NCI-H345 (cell line): ENCODE results near the gene DLL3.

Source experiments
- DNase-seq: peaks from one replicate; lab custom pipeline; 2025; lab: John Stamatoyannopoulos, UW

The DLL3 gene

DNA sequence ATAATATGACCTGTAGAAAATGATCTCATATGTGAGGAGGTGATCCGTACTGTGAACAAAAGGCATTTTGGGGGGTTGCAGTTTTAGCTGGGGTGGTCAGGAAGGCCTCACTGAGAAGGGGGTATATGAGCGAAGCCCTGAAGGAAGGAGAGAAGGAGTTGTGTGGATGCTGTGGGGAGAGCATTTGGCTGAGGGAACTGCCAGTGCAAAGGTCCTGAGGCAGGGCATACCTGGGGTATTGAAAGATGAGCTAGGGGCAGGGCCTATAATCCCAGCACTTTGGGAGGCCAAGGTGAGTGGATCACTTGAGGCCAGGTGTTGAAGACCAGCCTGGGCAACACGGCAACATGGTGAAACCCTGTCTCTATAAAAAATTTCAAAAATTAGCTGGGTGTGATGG is 18.7 kb downstream of the DLL3 start:
- DNase-seq: no peak

DNA sequence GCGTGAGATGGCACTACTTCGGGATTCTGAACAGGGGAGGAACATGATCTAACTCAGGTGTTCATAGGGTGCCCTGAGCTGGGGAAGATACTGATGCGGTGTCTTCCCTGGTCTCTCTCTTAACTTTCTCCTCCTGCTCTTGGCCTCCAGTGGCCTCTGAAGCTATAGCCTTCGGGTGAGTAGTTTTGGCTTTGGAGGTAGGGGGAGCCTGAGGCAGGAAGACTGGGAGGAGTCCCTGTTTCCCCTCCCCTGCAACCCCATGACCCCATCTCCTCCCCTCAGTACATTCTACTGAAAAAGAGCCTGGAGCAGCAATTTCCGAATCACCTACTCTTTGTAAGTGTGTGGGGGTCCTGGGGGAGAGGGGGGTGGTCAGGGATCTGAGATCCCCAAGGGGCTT is 19.7 kb downstream of the DLL3 start:
- no peak for DNase-seq

DNA sequence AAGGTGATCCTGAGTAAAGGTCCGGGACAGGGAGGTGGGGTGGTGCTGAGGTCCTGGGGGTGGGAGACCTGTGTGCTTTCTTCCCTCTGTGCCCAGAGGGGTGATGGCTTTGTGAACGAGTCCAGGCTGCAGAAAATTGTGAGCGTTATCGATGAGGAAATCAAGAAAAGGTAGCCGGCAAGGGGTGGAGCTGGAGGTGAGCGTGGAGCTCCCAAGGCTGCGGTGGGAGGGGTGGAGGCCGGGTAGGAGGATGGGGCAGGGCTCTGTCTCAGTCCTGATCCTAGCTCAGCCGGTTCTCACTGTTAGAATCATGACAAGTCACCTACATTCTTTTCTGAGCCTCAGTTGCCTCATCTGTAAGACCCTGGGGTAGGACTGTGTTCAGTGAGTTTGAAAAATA is 20.2 kb downstream of the DLL3 start:
- no peak for DNase-seq

DNA sequence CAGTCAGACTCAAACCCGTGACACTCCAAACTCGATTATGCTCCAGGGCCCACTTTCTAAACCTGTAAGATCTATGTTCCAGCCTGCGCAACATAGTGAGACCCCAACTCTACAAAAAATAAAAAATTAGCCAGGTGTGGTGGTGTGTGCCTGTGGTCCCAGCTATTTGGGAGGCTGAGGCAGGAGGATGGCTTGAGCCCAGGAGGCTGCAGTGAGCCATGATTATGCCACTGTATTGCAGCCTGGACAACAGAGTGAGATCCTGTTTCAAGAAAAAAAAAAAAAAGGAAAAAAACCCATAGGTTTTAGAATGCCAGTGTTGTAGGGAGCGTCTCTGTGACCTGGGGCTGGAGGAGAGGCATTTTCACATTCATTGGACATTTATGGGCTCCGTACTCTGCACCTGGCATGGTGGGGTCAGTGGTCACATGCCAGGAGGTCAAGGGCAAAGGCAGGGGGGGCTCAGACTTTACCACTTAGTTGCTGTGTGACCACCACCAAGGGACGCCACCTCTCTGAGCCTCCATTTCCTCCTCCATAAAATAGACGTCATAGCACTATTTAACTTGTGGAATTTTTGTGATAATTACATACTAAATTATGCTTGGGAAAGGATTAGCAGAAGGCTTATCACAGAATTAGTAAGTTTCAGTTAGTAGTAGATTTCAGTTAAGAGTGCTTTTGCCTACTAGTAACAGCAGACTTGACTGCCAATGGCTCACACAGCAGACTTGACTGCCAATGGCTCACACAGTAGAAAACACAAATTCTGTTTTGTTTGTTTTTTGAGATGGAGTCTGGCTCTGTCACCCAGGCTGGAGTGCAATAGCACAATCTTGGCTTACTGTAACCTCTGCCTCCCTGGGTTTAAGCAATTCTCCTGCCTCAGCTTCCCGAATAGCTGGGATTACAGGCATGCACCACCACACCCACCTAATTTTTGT is 22.1 kb downstream of the DLL3 start:
- no peak for DNase-seq

DNA sequence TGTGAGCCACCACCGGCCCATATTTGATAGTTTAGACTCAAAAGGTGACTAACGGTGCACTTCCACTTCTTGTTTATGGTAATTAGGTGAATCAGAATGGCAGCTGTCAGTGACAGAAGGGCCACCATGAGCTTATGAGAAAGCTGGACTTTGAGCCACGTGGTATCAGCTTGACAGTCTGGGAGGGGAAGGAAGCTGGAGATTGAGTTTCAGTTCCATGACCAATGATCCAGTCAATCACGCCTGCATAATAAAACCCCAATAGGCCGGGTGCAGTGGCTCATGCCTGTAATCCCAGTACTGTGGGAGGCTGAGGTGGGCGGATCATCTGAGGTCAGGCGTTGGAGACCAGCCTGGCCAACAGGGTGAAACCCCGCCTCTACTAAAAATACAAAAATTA is 25.7 kb downstream of the DLL3 start:
- DNase-seq: no peak

DNA sequence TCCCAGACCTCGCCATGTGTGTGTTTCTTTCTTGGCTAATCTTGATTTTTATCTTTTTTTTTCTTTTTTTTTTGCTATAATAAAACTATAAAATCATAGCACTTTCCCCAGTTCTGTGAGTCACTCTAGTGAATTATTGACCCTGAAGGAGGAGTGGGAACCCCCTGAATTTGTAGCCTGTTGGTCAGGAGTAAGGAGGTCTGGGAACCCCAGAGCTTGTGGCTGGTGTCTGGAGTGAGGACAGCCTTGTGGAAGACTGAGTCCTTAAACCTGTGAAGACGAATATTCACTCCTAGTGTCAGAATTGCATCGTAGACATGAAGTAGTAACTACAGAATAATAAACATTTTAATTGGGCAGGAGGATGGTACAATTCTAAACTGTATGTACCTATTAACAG is 26.5 kb downstream of the DLL3 start:
- DNase-seq: no peak

DNA sequence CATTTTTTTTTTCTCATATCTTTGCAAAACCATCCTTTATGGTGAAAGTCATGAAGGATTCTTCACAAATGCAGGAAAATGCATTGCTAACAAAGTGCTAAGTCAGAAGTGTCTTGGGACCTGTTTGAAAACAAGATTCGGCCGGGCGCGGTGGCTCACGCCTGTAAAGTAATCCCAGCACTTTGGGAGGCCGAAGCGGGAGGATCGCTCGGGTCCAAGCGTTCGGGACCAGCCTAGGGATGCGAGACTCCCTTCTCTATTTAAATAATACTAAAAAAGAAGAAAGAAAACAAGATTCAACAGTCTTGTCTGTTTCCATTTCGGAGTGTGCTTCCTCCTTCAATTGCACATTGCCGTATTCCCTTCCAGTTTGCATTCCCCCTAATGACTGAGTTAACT is 33.1 kb downstream of the DLL3 start:
- no peak for DNase-seq

DNA sequence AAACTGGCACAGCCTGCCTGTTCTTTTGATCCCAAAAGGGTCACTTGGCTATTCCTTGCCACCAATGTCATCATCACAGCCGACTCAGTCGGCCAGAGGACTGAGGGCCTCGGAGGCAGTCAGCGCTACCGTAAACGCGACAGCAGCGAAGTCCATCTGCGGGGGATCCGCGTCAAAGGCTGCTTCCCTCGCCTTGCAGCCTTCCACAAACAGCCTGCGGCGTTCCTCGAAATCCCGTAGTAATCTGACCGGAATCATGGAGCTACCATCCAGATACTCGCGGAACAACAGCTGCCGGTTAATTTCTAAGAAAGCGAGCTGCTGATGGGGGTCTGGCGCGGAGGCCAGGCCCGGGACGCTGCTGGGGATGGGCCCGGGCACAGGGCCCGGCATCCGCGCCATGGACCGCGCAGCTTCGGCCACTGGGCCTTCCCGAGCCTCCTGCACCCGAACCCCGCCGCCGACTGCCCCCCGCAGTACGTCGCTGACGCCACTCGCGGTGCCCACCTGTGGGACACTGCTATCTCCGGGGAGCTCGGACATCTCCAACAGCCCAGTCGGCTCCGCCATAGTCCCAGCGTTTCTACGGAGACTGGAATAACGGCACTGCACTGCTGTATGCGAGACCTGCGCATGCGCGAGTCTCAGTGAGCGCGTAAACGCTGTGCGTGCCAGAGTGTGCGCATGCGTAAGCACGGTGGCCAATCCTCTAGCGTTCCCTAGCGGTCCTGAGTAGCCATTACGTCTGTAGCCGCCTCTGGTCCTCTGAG is 33.7 kb downstream of the DLL3 start, which contains the start of gene EID2B:
EID2B (minus strand) TSS at position 620 of the 770 bp plus-strand sequence; CDS start at position 570, 50 bp downstream.
- DNase-seq: peak; percentile 100

DNA sequence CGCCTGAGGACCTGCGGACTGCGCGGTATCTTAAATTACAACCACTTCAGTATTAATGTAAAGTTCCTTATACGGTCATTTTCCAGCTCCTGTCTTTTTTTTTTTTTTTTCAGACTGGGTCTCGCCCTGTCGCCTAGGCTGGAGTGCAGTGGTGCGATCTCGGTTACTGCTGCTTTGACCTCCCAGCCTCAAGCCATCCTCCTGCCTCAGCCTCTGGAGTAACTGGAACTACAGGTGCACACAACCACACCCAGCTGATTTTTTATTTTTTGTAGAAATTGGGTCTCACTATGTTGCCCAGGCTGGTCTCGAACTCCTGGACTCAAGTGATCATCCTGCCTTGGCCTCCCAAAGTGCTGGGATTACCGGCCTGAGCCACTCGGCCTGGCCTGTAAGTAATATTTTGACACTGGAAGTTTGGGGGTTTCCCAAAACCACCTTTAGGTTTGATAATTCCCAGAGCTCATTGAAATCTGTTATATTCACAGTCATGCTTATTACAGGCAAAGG is 34.3 kb downstream of the DLL3 start:
- DNase-seq: no peak

DNA sequence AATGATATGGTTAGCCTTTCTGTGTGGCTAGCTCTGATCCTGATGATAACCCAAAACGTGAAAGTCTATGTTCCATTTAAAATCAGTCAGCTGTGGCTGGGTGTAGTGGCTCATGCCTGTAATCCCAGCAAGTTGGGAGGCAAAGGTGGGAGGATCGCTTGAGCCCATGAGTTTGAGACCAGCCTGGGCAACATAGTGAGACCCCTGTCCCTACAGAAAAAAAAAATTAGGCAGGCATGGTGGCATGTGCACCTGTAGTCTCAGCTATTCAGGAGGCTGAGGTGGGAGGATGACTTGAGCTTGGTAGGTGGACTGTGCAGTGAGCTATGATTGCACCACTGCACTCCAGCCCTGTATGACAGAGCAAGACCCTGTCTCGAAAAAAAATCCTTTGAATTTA is 35.0 kb downstream of the DLL3 start:
- DNase-seq: no peak

DNA sequence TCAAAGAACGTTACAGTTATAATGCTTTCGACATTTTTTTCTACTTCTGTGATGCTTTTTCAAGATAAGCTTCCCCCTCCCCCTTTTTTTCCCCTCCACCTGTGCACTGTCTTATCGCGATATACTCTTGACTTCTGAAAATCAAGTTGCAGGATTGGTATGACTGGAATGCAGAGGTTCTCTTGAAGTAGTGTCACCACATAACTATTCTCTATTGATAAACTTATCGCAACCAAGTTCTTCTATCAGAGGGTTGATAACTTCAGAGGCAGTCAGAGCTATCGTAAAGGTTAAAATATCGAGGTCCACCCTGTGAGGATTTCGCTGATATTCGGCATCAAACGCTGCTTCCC is 40.4 kb downstream of the DLL3 start:
- no peak for DNase-seq

DNA sequence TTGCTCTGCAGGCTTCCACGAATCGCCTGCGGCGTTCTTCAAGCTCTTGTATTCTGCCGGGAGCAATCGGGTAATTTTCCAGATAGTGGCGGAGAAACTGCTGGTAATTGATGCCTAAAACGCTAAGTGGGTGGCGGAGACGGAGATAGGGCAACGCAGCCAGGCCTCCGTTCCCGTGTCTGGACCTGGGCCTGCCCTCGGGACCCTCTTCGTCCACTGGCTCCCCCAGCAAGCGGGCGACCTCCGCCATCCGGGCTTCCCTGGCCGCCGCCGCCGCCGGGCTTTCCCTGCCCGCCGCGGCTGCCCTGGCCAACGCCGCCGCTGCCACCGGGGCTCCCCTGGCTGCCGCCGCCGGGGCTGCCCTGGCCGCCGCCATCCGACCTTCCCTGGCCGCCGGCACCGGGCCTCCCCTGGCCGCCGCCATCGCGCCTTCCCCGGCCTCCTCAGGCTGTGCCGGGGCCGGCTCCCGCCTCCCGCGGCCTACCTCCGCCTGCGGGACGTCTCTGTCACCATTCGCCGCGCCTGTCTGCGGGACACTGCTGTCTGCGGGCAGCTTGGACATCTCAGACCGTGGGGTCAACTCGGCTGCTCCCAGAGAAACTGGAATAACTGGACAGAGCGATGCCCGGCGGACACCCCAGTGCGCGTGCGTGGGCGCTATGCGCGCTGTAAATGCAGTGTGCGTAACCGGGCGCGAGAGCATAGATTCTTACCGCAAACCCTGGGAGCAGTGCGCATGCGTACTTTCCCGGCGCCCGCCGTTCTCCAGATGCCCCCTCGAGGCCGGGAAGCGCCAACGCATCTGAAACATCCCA is 41.0 kb downstream of the DLL3 start, which contains the start of gene EID2:
EID2 (minus strand) TSS at position 644 of the 815 bp plus-strand sequence; CDS start at position 562, 82 bp downstream.
- peak; percentile 98 for DNase-seq

DNA sequence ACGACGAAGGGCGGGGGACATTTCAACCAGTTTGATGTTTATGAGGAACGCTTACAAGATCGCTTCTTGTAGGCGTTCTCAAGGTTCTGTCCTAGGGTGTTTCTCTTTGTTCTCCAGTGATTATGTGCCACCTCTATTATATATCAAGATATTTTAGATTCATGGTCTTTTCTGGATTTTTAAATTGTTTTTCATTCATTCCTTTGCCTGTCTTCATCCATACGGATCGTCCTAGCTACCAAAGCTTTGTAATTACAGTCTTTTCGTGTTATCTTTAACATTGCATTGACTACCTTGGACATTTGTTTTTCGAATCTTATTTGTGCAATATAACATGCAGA is 41.6 kb downstream of the DLL3 start:
- DNase-seq: no peak

DNA sequence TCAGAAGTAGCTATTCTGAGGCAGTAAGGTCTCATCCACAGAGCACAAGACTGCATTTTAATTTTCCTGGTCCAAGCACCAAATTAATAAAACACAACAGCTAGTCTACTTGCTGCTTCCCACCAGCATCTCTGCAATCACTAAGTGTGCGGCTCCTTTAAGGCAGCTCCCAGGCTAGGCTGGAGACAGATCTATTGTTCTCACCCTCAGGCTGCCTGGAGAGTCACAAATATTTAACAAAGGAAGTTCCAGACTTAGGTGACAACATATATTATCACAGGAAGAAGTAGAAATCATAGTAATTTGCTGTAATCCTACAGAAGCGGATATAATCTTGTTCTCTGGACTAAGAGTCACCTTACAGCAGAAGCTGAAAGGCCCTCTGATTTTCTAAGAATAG is 43.5 kb downstream of the DLL3 start:
- peak; percentile 25 for DNase-seq

DNA sequence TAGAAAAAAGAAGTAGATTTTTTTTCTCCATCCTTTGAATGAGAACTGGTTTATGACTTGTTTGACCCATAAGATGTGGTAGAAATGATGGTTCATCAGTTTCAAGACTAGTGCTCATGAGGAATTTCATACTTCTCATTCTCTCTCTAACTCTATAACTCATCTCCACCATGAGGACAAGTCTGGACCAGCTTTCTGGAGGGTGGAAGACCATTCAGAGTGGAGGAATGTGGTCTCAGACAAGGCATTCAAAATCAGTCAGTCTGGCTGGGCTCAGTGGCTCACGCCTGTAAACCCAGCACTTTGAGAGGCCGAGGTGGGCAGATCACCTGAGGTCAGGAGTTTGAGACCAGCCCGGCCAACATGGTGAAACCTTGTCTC is 44.7 kb downstream of the DLL3 start:
- DNase-seq: no peak

DNA sequence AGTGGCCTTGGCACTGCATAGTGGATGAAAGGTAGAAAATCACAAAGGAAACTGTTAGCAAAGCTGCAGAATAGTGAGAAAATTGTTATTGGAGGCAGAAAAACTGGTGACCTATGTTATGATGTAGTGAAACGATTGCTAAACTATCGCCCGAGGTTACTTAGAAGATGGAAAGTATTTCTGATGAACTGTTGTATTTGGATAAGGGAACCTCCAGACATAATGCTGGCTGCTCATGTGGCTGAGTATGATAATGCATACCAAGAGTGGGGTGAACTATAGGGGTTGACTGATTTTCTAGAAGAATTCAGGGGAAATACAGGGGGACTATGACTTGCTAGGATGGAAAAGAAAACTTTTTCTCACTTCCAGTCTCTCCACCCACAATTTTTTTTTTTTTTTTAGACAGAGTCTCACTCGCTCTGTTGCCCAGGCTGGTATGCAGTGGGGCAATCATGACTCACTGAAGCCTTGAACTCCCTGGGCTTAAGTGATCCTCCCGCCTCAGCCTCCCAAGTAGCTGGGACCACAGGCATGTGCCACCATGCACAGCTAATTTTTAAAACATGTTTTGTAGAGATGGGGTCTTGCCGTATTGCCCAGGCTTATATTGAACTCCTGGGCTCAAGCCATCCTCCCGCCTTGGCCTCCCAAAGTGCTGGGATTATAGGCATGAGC is 45.6 kb downstream of the DLL3 start:
- DNase-seq: no peak

DNA sequence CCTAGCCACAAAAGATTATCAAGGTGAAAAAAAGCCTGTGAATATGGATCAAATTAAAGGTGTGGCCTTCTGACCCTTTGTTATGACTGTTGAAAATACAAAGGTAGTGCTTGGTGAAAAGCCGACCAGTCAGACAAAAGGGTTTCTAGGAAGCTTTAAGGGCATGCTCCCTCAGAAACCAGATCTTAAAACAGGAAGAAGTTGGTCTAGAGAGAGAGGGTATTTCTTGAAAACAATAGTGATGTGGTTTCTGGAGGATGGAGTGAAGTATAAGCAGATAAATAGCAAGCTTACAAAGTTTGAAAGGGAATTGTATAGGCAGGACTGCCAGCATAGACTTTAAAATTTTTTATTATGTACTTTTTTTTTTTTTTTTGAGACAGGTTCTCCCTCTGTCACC is 46.2 kb downstream of the DLL3 start:
- no peak for DNase-seq

DNA sequence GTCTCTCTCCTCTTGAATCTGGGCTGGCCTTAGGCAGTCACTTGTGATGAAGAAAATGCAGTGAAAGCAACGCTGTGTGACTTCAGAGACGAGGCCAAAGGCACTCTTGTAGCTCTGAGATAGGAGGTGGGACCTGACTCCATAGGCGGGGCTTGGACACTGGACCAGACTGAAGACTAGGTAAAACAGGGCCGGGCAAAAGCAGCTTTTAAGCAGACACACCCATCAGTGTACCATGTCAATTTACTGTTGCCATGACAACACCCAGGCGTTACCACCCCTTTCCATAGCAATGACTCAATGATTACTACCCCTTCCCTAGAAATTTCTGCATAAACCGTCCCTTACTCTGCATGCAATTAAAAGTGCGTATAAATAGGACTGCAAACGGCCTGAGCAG is 47.9 kb downstream of the DLL3 start:
- DNase-seq: no peak

DNA sequence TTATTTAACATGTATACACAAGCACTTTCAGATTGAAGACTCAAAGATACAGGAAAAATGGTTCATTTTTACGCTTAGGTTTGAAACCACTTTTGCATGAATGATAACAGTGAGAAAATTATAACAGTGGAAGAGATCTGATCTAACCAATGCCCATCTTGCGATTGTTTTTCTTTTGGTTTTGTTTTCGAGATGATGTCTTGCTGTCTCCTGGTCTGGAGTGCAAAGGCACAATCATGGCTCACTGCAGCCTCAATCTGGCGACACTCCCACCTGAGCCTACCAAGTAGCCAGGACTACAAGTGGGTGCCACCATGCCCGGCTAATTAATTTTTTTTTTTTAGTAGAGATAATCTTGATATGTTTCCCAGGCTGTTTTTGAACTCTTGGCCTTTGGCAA is 51.5 kb downstream of the DLL3 start:
- DNase-seq: no peak

DNA sequence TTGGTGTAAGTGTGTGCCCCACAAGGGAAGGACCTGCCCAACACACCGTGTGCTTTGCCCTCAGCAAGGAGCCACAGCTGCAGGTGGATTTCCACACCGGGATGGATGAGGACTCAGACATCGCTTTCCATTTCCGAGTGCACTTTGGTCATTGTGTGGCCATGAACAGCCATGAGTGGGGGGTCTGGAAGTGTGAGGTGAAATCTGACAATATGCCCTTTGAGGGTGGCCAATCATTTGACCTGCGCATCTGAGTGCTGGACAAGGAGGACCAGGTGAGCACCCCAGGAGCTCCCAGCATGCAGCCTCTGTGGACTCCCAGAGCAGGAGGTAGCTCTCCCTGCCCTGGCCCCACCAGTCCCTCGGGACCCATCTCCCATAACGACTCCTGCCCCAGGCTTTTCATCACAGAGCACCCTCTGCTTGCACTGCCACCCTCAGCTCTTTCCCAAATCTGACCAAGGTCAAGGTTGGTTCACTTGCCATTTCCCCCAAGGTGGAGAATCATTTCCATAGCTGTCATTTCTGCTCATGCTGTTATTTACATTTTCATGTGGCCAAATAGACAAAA is 54.4 kb downstream of the DLL3 start:
- peak; percentile 15 for DNase-seq

DNA sequence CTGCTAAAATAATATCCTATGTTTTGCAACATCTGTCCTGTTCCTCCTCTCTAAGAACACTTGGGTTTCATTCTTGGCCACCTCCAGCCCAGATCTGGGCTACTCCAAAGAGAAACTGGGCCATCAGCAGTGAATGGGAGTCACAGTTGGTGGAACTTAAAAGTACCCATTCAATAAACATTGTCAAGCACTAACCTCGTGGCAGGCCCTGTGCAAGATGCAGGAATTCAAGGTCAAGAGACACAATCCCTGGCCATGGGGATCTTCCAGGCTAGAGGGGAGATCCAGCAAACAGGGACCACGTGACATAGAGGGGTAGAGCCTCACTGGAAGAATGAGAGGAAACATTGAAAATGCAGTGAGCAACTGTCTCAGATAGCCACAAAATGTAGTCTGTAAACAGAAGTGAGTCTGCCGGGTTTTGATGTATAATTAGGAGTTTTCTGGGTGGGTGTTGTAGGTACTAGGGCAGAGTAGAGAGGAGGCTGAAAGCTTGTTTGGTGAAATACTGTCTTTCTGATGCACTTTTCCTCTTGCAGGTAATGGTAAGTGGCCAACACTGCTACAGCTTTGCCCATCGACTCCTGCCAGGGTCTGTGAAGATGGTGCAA is 56.1 kb downstream of the DLL3 start:
- DNase-seq: no peak
